ENCODE results near the gene UBE2E2. TPM values are rescaled to one million over a fixed set of nuclear protein-coding genes. Genes with fewer than 3 reads are reported as not detected.

Gene UBE2E2
- total RNA-seq, 2 experiments from 2014 or later, result 16.5 to 23.2 TPM

DNA sequence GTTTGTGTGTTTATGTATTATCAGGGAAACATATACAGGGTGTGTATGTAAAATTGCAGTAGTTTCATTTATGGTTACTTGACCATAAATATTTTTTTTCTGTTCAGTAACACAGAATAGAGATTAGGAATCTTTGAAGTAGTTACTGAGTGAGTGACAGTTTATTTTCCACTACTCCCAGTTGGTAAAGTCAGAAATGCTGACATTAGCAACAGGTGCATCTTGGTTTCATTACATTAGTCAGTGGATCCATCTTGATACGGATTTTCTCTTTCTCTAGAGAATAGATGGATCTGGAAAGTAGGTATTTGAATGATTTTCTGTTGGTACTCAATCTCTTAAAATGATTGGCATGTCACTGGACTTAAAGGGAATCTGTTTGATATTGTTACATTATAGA, 6.0 kb downstream of the UBE2E2 start:
- ChIA-PET POLR2A (no interaction called here), CTCF (no interaction called here)
- Mint-ChIP-seq H3K27ac (no peak overlapping the region), H3K4me1 (ENCODE audit: low read depth) (peaks cover 29% of the 10 kb centered on the region), H3K4me3 (no peak overlapping the region), H3K27me3 (peaks cover under 1% of the 10 kb centered on the region), H3K36me3 (ENCODE audit: low read depth) (peaks cover 12% of the 10 kb centered on the region), H3K9me3 (no peaks in the 10 kb centered on the region)
- ATAC-seq (no peak), DNase-seq (no peak)
- intact Hi-C loops (cut with micrococcal nuclease), result no loop called here
- TF ChIP-seq, protein P1, sequence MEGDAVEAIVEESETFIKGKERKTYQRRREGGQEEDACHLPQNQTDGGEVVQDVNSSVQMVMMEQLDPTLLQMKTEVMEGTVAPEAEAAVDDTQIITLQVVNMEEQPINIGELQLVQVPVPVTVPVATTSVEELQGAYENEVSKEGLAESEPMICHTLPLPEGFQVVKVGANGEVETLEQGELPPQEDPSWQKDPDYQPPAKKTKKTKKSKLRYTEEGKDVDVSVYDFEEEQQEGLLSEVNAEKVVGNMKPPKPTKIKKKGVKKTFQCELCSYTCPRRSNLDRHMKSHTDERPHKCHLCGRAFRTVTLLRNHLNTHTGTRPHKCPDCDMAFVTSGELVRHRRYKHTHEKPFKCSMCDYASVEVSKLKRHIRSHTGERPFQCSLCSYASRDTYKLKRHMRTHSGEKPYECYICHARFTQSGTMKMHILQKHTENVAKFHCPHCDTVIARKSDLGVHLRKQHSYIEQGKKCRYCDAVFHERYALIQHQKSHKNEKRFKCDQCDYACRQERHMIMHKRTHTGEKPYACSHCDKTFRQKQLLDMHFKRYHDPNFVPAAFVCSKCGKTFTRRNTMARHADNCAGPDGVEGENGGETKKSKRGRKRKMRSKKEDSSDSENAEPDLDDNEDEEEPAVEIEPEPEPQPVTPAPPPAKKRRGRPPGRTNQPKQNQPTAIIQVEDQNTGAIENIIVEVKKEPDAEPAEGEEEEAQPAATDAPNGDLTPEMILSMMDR (IDR thresholded peaks at IDR 0.05), result no peak

DNA sequence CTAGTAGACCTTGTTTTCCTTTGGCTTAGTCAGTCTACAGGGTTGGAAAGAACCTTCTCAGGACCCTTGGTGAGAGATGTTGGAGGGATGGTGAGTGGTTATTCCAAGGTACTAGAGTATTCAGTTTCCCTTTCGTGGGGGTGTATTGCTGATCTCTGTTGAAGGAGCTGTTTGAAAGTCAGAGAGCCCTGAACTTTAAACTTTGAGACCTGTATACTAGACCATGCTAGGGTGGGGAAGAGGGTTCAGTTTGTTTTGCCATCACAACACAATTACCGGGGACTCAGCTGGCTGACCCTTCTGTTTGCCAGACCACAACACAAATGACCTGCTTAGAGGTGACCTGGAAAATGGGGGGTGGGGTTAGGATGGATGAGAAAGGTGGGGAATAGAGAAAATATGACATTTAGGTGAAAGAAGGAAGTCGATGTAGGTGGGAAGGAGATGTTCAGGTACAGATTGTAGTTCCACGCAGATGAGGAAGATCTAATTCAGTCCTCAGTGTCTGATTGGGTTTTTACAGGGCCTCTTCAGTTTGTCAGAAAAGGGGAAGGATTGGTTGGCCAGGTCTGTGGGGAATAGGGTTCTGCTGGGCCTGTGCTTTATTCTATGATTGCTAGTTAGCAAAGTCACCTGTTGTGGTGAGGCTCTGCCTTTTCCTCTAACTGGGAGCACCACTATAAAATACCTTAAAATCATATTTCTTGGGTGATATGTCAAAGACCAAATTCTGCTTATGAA, 6.8 kb downstream of the UBE2E2 start:
- Mint-ChIP-seq H3K36me3 (ENCODE audit: low read depth) (peaks cover 12% of the 10 kb centered on the region), H3K9me3 (no peaks in the 10 kb centered on the region), H3K4me1 (ENCODE audit: low read depth) (peaks cover 25% of the 10 kb centered on the region), H3K27me3 (no peaks in the 10 kb centered on the region), H3K27ac (no peak overlapping the region), H3K4me3 (no peak overlapping the region)
- TF ChIP-seq, protein P1 (IDR thresholded peaks at IDR 0.05), result no peak
- CTCF ChIA-PET, result no interaction called here
- no peak for ATAC-seq
- POLR2A ChIA-PET, result no interaction called here
- intact Hi-C loops (cut with micrococcal nuclease), result no loop called here
- DNase-seq, result no peak

DNA sequence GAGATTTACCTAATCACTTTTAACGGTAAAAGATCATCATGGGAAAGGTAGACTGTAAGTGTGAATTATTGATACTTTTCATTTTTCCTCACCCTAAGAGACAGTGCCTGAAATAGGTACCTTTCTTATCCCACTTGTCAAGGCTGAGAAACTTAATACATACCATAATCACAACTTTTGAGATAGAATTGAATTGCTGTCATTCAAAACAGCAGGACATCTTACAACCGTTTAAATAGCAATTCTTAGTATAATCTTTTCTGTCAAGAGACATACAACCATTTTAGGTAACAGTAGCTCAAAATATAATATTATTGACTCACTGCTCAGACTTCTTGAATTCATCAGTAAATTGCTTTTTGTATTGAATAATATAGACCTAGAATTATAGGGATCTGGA, 10.7 kb downstream of the UBE2E2 start:
- ATAC-seq (no peak), DNase-seq (no peak)
- Mint-ChIP-seq H3K27ac (no peak overlapping the region), H3K27me3 (no peaks in the 10 kb centered on the region), H3K36me3 (ENCODE audit: low read depth) (peaks cover 14% of the 10 kb centered on the region), H3K9me3 (no peaks in the 10 kb centered on the region), H3K4me3 (no peak overlapping the region), H3K4me1 (ENCODE audit: low read depth) (peaks cover 10% of the 10 kb centered on the region)
- POLR2A ChIA-PET, result no interaction called here
- CTCF ChIA-PET, result interaction anchor here (0.6 kb wide), 1 partner anchor 24 kb away, joined by 3 read pairs; no protein-coding TSS in a partner anchor
- intact Hi-C loops (cut with micrococcal nuclease), result no loop called here
- TF ChIP-seq, protein P1 (IDR thresholded peaks at IDR 0.05), result no peak

DNA sequence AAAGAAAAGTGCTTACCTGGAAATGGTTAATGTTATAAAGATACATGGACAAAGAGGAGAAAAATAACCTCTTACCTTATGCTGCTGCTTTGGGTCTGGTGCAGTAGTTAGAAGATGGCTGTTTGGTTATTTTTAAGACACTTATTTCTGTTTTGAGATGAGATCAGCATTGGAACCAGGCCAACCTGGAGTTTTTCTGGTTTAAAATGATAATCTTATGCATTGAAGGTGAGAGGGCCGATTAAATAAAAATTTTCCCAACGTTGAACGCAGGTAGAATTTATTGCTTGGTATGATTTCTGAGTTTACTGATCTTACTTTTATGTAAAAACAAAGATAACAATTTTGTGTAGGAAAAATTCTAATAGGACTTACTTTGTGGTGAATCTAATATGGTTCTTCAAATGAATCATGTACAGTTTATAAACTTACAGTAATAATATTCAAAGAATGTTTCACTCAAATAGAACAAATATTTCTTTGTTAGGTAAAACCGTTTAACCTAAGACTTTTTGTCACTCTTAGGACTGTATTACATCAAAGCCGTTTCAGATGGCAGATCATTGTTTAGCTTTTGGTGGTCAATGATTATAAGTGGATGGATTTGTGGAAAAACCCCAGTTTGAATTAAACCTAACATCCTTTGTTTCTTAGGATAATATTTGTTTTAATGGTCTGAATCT, 14.9 kb downstream of the UBE2E2 start:
- Mint-ChIP-seq H3K36me3 (ENCODE audit: low read depth) (peaks cover 7% of the 10 kb centered on the region), H3K27me3 (no peaks in the 10 kb centered on the region), H3K4me3 (no peak overlapping the region), H3K9me3 (peaks cover 6% of the 10 kb centered on the region), H3K27ac (no peak overlapping the region), H3K4me1 (ENCODE audit: low read depth) (peaks cover 14% of the 10 kb centered on the region)
- CTCF ChIA-PET, result no interaction called here
- DNase-seq (no peak), ATAC-seq (no peak)
- POLR2A ChIA-PET, result no interaction called here
- TF ChIP-seq, protein P1 (IDR thresholded peaks at IDR 0.05), result no peak
- intact Hi-C loops (cut with micrococcal nuclease), result no loop called here

DNA sequence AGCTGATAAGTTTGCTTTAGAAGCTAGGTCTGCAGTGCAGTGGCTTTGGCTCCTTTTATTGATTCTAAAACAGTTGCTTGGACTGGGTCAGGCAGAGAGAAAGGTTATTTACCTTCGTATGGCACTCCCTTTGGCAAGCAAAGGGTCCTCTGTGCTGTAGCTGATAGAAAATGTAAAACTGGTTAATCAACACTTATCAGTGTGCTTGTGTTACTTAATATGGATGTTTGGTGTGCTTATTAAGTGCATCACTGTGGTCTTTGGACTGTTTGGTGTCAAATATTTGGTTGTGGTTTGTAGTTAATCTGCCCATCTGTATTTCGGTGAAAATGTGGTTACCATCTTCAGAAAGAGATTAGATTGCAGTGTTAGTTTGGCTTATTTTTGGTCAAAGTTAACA, 16.0 kb downstream of the UBE2E2 start:
- Mint-ChIP-seq H3K4me3 (no peak overlapping the region), H3K27ac (no peak overlapping the region), H3K27me3 (no peaks in the 10 kb centered on the region), H3K9me3 (peaks cover 10% of the 10 kb centered on the region), H3K4me1 (ENCODE audit: low read depth) (peaks cover 14% of the 10 kb centered on the region), H3K36me3 (ENCODE audit: low read depth) (peaks cover 10% of the 10 kb centered on the region)
- intact Hi-C loops (cut with micrococcal nuclease), result no loop called here
- CTCF ChIA-PET, result no interaction called here
- no peak for DNase-seq
- POLR2A ChIA-PET, result no interaction called here
- ATAC-seq, result no peak
- TF ChIP-seq, protein P1 (IDR thresholded peaks at IDR 0.05), result no peak
